Stimulated activated CD4-positive, alpha-beta T cell treated with anti-CD3 and anti-CD28 coated beads, Interleukin-12 subunit alpha, Interleukin-12 subunit beta, amount 100 ng/mL, for 48 hours (primary cell): ENCODE results near the gene TPSB2.

Experiments used
- DNase-seq, 3 donors: peaks; one replicate each; pipeline ENCODE4 v3.0.0-alpha.2; 2020; ENCODE audit warnings: low read depth in 2 of 3, low spot score in 1 of 3

TPSB2 gene

DNA sequence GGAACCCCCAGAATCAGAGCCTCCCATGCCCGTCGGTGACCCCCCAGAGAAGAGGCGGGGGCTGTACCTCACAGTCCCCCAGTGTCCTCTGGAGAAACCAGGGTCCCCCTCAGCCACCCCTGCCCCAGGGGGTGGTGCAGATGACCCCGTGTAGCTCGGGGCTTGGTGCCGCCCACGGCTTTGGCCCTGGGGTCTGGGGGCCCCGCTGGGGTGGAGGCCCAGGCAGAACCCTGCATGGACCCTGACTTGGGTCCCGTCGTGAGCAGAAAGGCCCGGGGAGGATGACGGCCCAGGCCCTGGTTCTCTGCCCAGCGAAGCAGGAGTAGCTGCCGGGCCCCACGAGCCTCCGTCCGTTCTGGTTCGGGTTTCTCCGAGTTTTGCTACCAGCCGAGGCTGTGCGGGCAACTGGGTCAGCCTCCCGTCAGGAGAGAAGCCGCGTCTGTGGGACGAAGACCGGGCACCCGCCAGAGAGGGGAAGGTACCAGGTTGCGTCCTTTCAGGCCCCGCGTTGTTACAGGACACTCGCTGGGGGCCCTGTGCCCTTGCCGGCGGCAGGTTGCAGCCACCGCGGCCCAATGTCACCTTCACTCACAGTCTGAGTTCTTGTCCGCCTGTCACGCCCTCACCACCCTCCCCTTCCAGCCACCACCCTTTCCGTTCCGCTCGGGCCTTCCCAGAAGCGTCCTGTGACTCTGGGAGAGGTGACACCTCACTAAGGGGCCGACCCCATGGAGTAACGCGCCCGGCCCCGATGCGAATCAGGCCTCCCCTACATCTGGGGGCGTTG, 8.9 kb downstream of the TPSB2 start:
- no peak for DNase-seq

DNA sequence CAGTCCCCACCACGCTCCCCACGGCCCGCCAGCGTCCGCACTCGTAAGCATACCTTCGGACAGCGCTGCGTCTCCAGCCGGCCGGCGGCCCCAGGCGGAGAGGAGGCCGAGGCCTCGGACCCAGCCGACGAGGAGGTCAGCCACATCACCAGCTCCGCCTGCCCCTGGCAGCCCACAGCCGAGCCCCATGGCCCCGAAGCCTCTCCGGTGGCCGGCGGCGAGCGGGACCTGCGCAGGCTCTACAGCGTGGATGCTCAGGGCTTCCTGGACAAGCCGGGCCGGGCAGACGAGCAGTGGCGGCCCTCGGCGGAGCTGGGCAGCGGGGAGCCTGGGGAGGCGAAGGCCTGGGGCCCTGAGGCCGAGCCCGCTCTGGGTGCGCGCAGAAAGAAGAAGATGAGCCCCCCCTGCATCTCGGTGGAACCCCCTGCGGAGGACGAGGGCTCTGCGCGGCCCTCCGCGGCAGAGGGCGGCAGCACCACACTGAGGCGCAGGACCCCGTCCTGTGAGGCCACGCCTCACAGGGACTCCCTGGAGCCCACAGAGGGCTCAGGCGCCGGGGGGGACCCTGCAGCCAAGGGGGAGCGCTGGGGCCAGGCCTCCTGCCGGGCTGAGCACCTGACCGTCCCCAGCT, 9.8 kb downstream of the TPSB2 start:
- DNase-seq: no peak

DNA sequence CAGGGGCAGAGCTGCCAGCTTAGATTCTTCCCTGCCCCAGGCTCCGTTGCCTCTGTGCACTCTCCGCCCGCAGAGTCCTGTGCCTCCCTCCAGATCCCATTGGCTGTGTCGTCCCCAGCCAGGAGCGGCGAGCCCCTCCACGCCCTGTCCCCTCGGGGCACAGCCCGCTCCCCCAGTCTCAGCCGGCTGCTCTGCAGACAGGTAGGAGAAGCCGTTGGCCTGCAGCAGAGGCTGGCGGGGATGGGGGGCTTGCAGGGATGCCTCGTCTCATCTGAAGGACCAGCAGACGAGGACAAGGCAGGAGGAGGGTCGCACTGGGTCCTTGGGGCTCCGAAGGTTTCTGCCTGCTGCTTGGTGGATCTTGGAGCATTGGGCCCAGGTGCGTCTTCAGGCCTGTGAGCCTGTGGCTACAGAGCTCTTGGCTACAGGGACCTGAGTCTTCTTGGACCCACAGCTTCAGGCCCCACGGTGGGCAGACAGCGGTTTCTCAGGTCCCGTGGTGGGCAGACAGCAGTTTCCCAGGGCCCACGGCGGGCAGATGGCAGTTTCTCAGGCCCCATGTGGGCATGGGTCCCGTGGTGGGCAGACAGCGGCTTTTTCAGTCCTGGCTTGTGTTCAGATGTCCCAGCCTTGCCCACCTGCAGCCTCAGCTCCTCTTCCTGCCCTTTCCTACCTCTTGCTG, 10.9 kb downstream of the TPSB2 start:
- no peak for DNase-seq

DNA sequence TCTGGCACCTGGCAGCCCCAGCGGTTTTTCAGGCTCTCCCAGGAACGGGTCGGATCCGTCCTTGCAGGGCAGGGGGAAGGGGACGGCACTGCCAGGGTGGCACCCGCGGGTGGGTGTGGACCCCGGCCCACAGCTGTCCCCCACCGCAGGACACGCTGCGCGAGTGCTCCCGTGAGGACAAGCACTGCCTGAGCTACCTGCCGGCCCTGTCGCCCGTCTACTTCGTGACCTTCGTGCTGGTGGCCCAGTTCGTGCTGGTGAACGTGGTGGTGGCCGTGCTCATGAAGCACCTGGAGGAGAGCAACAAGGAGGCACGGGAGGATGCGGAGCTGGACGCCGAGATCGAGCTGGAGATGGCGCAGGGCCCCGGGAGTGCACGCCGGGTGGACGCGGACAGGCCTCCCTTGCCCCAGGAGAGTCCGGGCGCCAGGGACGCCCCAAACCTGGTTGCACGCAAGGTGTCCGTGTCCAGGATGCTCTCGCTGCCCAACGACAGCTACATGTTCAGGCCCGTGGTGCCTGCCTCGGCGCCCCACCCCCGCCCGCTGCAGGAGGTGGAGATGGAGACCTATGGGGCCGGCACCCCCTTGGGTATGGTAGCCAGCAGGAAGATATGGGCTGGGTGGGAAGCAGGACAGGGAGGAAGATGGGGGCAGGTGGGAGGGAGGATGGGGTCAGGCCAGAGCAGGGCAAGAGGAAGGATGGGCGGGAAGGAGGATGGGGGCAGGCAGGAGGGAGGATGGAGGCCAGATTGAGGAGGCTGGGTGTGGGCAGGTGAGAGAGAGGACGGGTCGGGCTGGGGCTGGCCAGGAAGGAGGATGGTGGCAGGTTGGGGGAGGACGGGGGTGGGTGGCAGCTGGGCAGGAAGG, 11.7 kb downstream of the TPSB2 start:
- DNase-seq: no peak

DNA sequence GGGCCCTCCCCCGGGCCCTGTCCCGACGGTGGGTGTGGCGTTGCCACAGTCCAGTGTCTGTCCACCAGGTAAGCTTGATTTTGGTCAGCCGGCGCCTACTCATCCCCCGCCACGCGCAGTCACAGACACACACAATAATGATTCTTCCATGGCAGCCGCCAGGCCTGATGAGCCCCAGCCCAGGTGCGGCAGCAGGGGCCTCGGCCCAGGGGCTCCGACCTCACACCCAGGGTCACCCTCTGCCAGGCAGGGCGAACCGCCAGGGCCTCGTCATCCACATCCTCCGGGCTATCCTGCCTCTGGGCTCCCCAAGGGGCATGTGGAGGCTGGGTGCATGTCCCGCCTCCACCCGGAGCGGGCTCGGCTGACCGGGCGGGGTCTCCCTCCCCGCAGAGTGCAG, 12.5 kb downstream of the TPSB2 start:
- no peak for DNase-seq

DNA sequence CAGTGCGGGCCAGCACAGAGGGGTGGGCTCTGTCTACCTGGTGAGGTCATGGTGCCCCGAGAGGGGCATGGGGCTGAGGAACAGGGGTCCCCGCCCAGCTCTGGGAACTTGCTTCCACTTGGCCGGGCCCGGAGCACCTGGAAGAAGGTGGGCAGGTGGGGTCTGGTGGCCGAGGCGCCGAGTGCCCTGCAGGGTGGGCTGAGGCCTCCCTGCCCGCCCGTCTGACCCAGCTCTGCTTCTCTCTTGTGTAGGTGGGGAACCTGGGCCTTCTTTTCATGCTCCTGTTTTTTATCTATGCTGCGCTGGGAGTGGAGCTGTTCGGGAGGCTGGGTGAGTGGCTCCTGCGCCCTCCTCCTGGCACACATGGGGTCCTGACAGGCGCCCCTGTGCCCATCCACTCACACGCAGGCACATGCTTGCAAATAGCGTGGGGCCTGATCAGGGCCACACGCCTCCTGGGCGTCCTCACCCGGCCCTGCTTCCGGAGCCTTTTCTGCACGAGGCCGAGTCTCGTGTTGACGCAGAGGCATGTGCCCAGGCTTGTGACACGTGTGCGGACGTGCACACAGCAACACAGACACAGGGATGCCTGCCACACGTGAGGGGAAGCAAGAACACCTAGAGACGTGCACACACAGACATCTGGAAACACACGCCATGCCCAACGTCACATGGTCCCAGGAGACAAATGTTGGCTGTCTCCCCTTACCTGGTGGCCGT, 13.1 kb downstream of the TPSB2 start:
- DNase-seq: no peak

DNA sequence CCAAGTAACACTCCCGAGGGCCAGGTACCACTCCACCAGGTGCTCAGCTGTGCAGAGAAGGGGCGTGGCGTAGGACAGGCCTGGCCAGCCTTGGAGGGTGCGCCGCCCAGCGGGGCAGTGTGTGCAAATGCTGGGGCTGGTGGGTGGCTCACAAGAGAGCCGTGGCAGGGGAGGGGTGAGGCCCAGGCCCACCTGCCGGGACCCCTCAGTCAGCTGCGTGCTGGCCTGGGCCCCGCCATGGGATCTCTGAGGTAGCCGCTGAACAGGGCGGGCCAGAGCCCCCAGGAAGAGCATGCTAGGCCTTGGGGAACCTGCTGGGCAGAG, 13.7 kb downstream of the TPSB2 start:
- DNase-seq: no peak

DNA sequence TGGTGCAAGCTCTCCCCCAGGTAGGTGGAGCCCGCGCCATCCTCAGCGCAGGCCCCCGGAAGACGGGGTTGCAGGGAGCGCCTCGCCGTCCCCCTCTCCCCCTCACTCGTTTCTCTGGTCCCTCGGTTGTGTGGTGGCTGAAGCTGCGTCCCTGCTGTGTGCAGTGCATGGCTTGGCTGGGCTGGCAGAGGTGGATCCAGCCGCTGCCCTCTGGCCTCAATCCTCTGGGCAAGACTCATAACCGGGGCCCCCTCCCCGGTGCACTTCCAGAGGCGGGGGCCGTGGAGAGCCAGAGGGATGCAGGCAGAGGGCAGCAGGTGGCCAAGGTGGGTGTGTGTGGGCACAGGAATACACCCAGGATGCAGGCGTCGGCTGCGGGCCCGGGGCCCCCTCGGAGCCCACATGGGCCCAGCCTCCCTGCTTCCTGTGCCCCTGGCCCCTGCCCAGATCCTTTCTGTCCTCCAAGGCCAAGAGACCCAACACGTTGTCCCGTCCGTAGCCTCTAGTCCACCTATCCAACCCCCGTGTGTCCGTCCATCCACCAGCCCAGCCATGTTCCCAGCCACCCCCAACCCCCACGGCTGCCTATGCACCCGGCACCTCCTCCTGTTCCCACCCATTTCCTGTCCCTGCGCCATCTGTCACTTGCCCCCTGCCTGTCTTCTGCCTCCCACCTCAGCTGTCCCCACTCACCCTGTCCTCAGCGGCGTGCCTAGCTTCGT, 14.2 kb downstream of the TPSB2 start:
- DNase-seq: no peak

DNA sequence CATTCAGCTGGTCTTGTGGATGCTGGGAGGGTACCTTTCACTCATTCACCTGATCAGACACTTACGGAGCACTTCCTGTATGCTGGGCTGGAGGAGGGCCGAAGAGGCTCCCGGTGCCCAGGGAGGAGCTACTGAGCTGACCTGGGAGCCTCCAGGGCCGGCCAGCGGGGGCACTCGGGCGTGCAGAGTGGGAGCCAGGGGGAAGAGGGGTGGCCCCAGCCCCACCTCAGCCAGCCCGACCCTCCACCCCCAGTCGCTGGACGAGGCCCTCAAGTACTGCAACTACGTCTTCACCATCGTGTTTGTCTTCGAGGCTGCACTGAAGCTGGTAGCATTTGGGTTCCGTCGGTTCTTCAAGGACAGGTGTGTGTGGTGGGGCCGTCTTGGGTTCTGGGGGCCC, 15.3 kb downstream of the TPSB2 start:
- DNase-seq: no peak

DNA sequence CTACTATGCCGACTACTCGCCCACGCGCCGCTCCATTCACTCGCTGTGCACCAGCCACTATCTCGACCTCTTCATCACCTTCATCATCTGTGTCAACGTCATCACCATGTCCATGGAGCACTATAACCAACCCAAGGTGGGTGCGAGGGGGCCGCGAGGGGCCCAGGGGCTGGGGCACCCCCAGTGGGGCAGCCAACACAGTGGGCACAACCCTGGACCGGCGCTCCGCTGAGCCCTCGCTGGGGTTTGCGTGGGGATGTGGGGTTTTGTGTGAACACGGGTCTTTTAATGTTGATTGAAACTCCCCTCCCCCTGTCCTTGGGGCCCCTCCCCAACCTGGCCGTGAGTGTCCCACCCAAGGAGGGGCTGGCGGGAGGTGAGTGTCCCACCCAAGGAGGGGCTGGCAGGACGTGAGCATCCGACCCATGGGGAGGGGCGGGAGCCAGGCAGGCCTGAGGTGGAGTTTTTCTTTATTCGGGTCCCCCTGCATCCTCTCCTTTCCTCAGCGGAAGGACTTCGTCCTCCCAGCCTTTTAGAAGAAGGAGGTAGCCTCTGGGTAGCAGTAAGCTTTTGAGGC, 16.1 kb downstream of the TPSB2 start:
- DNase-seq: no peak

DNA sequence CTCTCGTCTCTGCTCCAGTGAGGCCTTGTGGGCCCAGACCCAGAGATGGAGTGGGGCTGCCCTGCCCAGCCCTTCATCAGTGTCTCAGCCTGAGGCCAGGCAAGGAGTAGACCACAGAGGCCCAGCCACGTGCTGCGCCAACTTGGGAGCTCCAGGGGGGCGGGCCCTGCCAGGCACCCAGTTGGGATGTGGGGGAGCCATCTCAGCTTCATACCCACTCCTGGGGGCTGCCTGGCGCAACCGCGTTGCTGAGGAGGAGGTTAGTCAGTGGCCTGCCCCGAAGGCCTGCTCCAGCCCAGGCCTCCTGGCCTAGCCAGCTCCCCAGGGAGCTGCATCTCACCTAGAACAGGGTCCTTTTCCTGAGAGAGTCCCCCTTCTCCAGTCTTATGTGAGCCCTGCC, 16.8 kb downstream of the TPSB2 start:
- DNase-seq: no peak

DNA sequence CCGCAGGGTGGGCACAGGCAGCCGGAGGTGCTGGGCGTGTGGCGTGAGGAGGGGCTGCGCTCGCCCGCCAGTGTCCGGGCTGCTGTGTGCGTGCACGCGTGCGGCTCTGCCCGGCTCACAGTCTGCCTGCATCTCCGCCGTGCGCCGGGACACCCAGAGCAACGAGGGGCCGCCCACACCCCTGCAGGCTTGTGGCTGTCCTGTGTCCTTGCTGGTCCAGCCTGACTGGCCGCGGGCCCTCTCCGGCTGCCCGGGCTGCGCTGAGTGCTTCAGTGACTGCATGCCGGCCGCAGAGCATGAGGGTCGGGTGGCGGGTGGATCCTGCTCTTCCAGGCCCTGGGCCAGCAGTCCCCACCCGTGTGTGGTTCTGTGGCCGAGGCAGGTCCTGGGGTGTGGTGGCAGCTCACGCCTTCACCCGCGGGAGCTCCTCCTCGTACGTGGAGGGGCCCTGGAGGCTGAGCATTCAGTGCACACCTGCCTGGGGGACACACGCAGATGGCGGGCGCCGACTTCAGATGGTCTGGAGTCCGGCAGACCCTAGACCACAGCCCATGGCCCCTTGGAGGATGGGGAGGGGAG, 17.3 kb downstream of the TPSB2 start:
- no peak for DNase-seq

DNA sequence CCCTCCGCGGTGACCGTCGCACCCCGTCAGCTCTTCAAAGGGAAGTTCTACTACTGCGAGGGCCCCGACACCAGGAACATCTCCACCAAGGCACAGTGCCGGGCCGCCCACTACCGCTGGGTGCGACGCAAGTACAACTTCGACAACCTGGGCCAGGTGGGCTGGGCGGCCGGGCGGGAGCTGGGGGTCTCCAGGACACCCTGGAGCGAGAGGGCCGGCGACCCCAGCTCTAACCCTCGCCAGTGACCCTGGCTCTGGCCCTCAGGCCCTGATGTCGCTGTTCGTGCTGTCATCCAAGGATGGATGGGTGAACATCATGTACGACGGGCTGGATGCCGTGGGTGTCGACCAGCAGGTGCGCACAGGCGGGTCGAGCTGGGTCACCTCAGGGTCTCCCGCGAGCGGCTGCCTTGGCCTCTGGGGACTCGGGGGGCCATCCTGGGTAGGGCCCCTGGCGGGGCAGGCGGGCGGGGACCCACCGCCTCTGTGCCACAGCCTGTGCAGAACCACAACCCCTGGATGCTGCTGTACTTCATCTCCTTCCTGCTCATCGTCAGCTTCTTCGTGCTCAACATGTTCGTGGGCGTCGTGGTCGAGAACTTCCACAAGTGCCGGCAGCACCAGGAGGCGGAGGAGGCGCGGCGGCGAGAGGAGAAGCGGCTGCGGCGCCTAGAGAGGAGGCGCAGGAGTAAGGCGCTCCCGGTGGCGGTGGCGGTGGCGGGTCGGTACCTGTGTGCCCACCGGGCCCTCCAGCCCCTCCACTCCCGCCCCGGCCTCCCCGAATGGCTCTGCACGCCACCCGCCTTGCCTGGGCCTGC, 18.3 kb downstream of the TPSB2 start:
- no peak for DNase-seq

DNA sequence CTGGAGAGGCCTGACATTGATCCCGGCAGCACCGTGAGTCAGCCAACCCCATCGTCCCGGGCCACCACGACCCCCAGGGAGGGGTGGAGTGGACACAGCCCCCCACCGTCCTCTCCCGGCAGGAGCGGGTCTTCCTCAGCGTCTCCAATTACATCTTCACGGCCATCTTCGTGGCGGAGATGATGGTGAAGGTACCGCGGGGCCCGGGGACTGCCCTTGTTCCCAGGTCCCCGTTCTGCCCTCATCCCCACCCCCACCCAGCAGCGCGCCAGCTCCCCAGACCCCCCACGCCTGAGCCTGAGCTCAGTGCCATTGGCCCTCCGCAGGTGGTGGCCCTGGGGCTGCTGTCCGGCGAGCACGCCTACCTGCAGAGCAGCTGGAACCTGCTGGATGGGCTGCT, 19.5 kb downstream of the TPSB2 start:
- DNase-seq: no peak

DNA sequence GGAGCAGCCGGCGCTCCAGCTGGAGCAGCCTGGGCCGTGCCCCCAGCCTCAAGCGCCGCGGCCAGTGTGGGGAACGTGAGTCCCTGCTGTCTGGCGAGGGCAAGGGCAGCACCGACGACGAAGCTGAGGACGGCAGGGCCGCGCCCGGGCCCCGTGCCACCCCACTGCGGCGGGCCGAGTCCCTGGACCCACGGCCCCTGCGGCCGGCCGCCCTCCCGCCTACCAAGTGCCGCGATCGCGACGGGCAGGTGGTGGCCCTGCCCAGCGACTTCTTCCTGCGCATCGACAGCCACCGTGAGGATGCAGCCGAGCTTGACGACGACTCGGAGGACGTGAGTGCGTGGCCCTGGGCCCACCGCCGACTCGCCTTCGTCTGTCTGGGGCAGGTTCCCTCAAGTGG, 20.9 kb downstream of the TPSB2 start:
- no peak for DNase-seq

DNA sequence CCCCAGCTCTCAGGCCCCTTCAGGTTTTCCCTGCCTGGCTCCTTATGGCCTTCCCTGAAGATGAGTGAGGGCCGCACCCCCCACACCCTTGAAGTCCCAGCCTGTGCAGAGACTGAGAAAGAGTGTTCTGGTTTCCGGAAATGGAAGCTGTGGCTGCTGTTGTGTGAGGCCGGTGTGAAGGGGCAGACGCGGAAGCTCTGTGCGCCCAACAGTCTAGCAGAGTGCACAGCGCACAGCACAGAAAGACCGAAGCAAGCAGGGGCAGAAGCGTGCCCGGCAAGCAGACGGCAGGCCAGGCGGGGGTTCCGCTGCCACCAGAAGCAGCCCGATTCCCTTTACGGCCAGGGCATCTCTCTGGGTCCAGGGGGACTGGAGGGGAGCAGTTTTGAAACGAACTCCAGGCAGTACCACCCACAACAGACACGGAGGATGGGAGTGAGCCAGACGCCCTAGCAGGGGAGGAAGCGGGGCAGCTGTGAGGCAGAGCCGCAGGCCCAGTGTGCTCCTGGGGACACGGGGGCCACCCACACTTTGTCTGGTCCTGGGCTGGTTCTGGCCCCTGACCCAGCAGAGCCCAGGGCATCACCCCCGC, 21.6 kb downstream of the TPSB2 start:
- no peak for DNase-seq

DNA sequence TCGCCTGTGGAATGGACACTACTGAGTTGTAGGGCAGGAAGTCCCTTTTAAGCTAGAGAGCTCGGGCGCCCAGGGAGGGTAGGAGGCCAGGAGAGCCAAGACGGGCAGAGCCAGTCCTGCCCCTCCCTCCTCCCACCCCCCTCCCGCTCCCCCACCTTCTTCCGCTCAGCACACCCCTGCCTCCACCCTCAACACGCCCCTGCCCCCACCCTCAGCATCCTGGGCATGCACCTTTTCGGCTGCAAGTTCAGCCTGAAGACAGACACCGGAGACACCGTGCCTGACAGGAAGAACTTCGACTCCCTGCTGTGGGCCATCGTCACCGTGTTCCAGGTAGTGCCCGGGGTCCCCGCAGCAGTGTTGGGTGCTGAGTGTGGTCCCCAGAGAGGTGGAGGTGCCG, 23.2 kb downstream of the TPSB2 start:
- DNase-seq: no peak

DNA sequence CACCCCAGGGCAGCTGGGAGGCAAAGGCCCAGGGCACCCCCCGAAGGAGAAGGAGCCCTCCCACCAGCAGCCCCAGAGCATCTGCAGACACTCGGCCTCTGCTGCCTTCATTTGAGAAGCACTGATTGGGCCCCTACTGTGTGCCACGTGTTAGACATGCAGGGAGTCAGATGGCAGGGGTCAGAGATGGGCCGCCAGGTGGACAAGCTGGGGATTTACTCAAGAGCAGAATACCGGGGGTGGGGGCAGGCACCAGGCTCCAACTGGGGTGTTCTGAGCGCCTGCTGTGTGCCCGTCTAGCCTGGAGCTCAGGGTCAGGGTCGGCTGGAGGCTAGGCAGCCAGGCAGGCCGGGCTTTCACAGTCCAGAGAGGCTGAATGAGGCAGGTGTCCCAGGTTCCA, 23.7 kb downstream of the TPSB2 start:
- no peak for DNase-seq
